GM19468 (cell line): ENCODE data around the gene GNLY.

Experiments used
- ATAC-seq: cut with Tn5 transposase; IDR thresholded peaks from one replicate; pipeline ENCODE4 v1.9.1; 2021; ENCODE audit warnings: mild to moderate bottlenecking, moderate library complexity, moderate number of reproducible peaks; ENCODE audit not compliant: unreplicated experiment; ENCODE audit errors: extremely low read depth

The GNLY gene

GRCh38 chr2:85722519-85722918, 28.4 kb downstream of the GNLY start:
- ATAC-seq, result no peak

- ATAC-seq, result no peak
These were observed 29.7 kb downstream of the GNLY start for GRCh38 chr2:85723707-85724360.

- ATAC-seq, result no peak
These were observed 30.6 kb downstream of the GNLY start for GRCh38 chr2:85724731-85725181.

GRCh38 chr2:85725451-85725850, 31.3 kb downstream of the GNLY start:
- no peak for ATAC-seq

- no peak for ATAC-seq
These were observed 33.6 kb downstream of the GNLY start for GRCh38 chr2:85727798-85728197.

- no peak for ATAC-seq
These were observed 34.2 kb downstream of the GNLY start for GRCh38 chr2:85728342-85728741.

- ATAC-seq, result no peak
These were observed 35.0 kb downstream of the GNLY start for GRCh38 chr2:85728883-85729824.

GRCh38 chr2:85729825-85730510, 35.8 kb downstream of the GNLY start:
- no peak for ATAC-seq

GRCh38 chr2:85730686-85731230, 36.6 kb downstream of the GNLY start:
- no peak for ATAC-seq

GRCh38 chr2:85731606-85732005, 37.4 kb downstream of the GNLY start:
- no peak for ATAC-seq

- ATAC-seq, result no peak
These were observed 38.4 kb downstream of the GNLY start for GRCh38 chr2:85732467-85733120.

GRCh38 chr2:85733121-85733960, 39.2 kb downstream of the GNLY start:
- ATAC-seq, result no peak

GRCh38 chr2:85734015-85734414, 39.9 kb downstream of the GNLY start:
- no peak for ATAC-seq

- ATAC-seq, result no peak
These were observed 40.9 kb downstream of the GNLY start for GRCh38 chr2:85734942-85735608.

GRCh38 chr2:85735691-85736090, 41.5 kb downstream of the GNLY start:
- no peak for ATAC-seq

GRCh38 chr2:85736456-85737355, 42.5 kb downstream of the GNLY start:
- ATAC-seq, result no peak

GRCh38 chr2:85737481-85737880, 43.3 kb downstream of the GNLY start:
- ATAC-seq, result no peak

- no peak for ATAC-seq
These were observed 43.8 kb downstream of the GNLY start for GRCh38 chr2:85737961-85738360.
